HepG2 (cell line): ENCODE measurements around the gene CRIP1. TPM values are rescaled to one million over a fixed set of nuclear protein-coding genes. Genes with fewer than 3 reads are reported as not detected.

Source experiments
- BORCS8-MEF2B ChIP-seq: sonication (generic); formaldehyde crosslinking; IDR thresholded peaks from 2 replicates; pipeline ENCODE4 v1.8.0; 2022; ENCODE audit warnings: mild to moderate bottlenecking, missing genetic modification reagents
- CEBPG ChIP-seq: IDR thresholded peaks from 2 replicates; pipeline ENCODE4 v1.6.1; 2016
- CREB1 ChIP-seq, 2 experiments: fragments of 450-650 bp in 1 of 2; IDR thresholded peaks; 2 replicates each; pipeline ENCODE4 v1.6.1; 2016 to 2017; ENCODE audit warnings: control low read depth in 1 of 2, mild to moderate bottlenecking in 1 of 2, missing compliant biosample characterization in 1 of 2, missing genetic modification characterization in 1 of 2
- HNF1B ChIP-seq: sonication (generic); formaldehyde crosslinking; IDR thresholded peaks from 2 replicates; pipeline ENCODE4 v1.5.1; 2020; ENCODE audit warnings: mild to moderate bottlenecking, moderate library complexity, missing genetic modification reagents
- NFYC ChIP-seq: IDR thresholded peaks from 2 replicates; pipeline ENCODE4 v1.6.1; 2016; ENCODE audit warnings: missing genetic modification reagents, missing compliant biosample characterization
- NR1H2 ChIP-seq: sonication (generic); formaldehyde crosslinking; IDR thresholded peaks from 2 replicates; pipeline ENCODE4 v1.8.1; 2022; ENCODE audit warnings: low read depth, missing genetic modification reagents, borderline replicate concordance
- PHF8 ChIP-seq: sonication (generic); formaldehyde crosslinking; IDR thresholded peaks from 2 replicates; pipeline ENCODE4 v1.5.0; 2020; ENCODE audit warnings: missing genetic modification reagents
- SOX13 ChIP-seq, 3 experiments: fragments of 450-650 bp in 1 of 3; sonication (generic) in 1 of 3; formaldehyde crosslinking in 1 of 3; IDR thresholded peaks in 2 of 3; conservative IDR thresholded peaks in 1 of 3; 2 replicates each; pipeline versions ENCODE4 v1.5.0 to v1.6.1; 2016 to 2020; ENCODE audit warnings: antibody characterized with exemption in 1 of 3, mild to moderate bottlenecking in 1 of 3, missing compliant biosample characterization in 1 of 3, missing genetic modification reagents in 1 of 3, moderate library complexity in 1 of 3
- SP4 ChIP-seq: sonication (generic); formaldehyde crosslinking; IDR thresholded peaks from 2 replicates; pipeline ENCODE4 v1.8.1; 2023; ENCODE audit warnings: mild to moderate bottlenecking, missing genetic modification reagents
- THAP11 ChIP-seq: IDR thresholded peaks from 2 replicates; pipeline ENCODE4 v1.6.1; 2016; ENCODE audit warnings: missing biosample characterization, missing genetic modification reagents
- XRCC5 ChIP-seq: fragments of 200-400 bp; formaldehyde crosslinking; optimal IDR thresholded peaks from 2 replicates; pipeline ENCODE3; 2017; ENCODE audit warnings: mild to moderate bottlenecking, low read length
- ZBED4 ChIP-seq: sonication (generic); formaldehyde crosslinking; IDR thresholded peaks from 2 replicates; pipeline ENCODE4 v1.4.0; 2020; ENCODE audit warnings: missing genetic modification reagents, borderline replicate concordance
- ZNF281 ChIP-seq: sonication (generic); formaldehyde crosslinking; IDR thresholded peaks from 2 replicates; pipeline ENCODE4 v1.4.0; 2020; ENCODE audit warnings: missing genetic modification reagents, borderline replicate concordance
- ZNF691 ChIP-seq: sonication (generic); formaldehyde crosslinking; IDR thresholded peaks from 2 replicates; pipeline ENCODE4 v1.4.0; 2020; ENCODE audit warnings: missing genetic modification reagents, low read depth, mild to moderate bottlenecking, borderline replicate concordance
- polyA plus RNA-seq, 8 experiments: library from polyadenylated mRNA; depleted of rRNA in 3 of 8; stranded (reverse) in 7 of 8; unstranded in 1 of 8; fragments of >200 nt; fragmentation: Illumina TruSeq in 4 of 8; extraction: Trizol in 4 of 8; gene quantifications; 2 replicates each; pipeline versions ENCODE4 v1.2.1 to v1.2.3, GENCODE V29; 2011 to 2016; ENCODE audit warnings: low read depth in 4 of 8, missing spikeins in 1 of 8, mixed read lengths in 1 of 8; ENCODE audit not compliant: insufficient read depth in 1 of 8
- total RNA-seq, 5 experiments: library from RNA; depleted of rRNA; stranded (reverse); fragments of >200 nt; fragmentation: Illumina TruSeq; extraction: Trizol; gene quantifications; 2 replicates each; pipeline ENCODE4 v1.2.3, GENCODE V29; 2016; ENCODE audit warnings: low read depth in 1 of 5

CRIP1 gene
- total and polyA plus RNA-seq, 2 of the 13 experiments (the other 11 are each of a cell fraction or from before 2014, with no cell fraction given), result 53.9 to 59.5 TPM

GRCh38 chr14:105485739-105486162 is 935 bp upstream of the CRIP1 start (continued):
- TF ChIP-seq ZNF281 (CRISPR knock-in tag) (peak; percentile 41; the same call in 1 of the 2 replicates), SOX13 (IDR thresholded peaks at IDR 0.05) (no peak), SOX13 (CRISPR knock-in tag; conservative IDR thresholded peaks at IDR 0.05 in 1 of 2, IDR thresholded peaks at IDR 0.05 in 1 of 2) (peak in 1 of 2 experiments; percentile 22; a peak in 1 of 4 replicates), NR1H2 (CRISPR knock-in tag) (no peak), PHF8 (CRISPR knock-in tag) (peak; percentile 41; the same call in 1 of the 2 replicates), SP4 (CRISPR knock-in tag) (no peak), THAP11 (peak; percentile 59), ZNF691 (CRISPR knock-in tag) (0 out of 2 replicates have a peak, but pooled peaks have one; percentile 60), ZBED4 (CRISPR knock-in tag) (peak; percentile 72; the same call in 1 of the 2 replicates), HNF1B (CRISPR knock-in tag) (no peak), NFYC (CRISPR knock-in tag) (no peak), BORCS8-MEF2B (CRISPR knock-in tag) (peak; percentile 67), CEBPG (CRISPR knock-in tag) (no peak), XRCC5 (peak; percentile 94), CREB1 (IDR thresholded peaks at IDR 0.05) (no peak), CREB1 (CRISPR knock-in tag; IDR thresholded peaks at IDR 0.05) (no peak)
